Activated CD4-positive, alpha-beta T cell treated with anti-CD3 and anti-CD28 coated beads for 24 hours (primary cell): ENCODE results near the gene ABHD13.
"Not testable (repeated sequence)": the region's sequence is repeated elsewhere in the genome, so short reads cannot be mapped to it uniquely, and the experiment has no call there.

Experiments
- DNase-seq, 2 donors: peaks; one replicate each; pipeline ENCODE4 v3.0.0-alpha.2; 2020; ENCODE audit warnings: low read depth in 2 of 2

Gene ABHD13

GRCh38 chr13:108223687-108224503, 5.7 kb downstream of the ABHD13 start:
- no peak for DNase-seq

- no peak for DNase-seq
Measured at GRCh38 chr13:108225440-108225839, 7.2 kb downstream of the ABHD13 start.

- no peak for DNase-seq
Measured at GRCh38 chr13:108226184-108226583, 8.0 kb downstream of the ABHD13 start.

GRCh38 chr13:108227651-108228272, 9.6 kb downstream of the ABHD13 start:
- peak in 1 of 2 donors; percentile 40 for DNase-seq

- no peak for DNase-seq
Measured at GRCh38 chr13:108230377-108230776, 12.2 kb downstream of the ABHD13 start.

- no peak for DNase-seq
Measured at GRCh38 chr13:108249150-108249549, 31.0 kb downstream of the ABHD13 start.

DNA sequence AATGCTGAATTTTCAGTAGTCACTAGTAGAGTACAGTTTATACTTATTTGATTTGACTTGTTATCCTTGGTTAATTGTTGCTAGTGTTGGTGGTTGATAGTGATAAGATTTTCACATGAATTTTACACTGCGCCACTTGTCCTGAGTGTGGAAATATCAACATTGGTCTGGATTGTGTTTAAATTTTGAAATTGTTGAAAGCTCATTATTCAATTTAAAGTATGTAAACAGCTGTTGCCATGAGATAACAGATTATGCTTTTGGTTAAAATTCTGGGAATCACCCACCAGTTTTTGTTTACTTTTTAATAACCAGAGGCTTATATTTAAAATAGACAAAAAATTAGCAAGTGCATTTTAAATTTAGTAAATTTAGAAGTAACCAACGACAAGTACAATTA, 39.1 kb downstream of the ABHD13 start:
- DNase-seq, result no peak

GRCh38 chr13:108263621-108264355, 45.6 kb downstream of the ABHD13 start:
- DNase-seq, result no peak

DNA sequence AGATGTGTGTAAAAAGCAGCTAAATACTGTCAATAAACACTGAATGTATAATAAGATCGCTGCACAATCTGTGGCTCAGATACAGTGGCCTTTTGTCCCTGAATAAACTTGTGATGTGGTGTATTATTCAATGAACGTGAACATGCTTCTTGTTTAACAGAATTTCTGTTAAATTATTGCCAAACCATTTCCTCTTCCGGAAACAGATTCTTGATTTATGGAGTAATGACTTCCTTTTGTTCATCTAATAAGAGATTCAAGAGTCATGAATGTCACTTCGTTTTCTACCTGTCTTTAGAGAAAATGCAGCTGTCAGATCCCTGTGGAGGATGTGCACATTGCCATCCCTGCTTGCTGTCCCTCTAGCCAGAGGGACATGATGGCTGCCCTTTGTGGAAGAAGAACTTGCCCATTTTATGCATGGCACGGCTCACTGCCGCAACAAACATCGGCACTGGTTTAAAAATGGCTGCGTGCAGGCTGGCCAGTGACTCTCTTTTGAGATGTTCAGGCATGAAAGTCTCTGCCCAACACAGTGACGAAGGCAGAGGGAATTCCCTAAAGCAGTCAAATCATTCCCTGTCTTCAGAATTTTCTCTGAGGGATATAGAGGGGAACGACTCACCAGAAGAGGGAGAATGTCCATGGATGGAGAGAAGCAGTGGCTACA, 48.3 kb downstream of the ABHD13 start:
- DNase-seq, result no peak

DNA sequence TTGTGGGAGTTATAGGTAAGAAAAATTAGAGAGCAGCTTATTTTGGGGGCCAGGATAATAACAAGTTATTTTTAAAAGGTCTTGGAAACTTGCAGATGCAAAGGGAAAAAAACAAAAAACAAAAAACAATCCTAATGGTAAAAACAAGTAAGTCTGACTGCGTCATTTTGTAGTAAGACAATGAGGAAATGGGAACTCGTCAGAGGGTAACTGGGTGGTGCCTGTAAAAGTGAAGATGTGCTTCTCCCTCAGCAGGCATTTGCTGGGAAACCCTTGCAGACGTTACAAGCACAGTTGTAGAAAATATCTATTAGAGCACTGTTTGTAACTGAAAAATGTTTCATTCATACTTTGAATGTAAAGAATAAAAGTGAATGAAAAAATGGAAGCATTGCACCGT, 49.2 kb downstream of the ABHD13 start:
- no peak for DNase-seq

DNA sequence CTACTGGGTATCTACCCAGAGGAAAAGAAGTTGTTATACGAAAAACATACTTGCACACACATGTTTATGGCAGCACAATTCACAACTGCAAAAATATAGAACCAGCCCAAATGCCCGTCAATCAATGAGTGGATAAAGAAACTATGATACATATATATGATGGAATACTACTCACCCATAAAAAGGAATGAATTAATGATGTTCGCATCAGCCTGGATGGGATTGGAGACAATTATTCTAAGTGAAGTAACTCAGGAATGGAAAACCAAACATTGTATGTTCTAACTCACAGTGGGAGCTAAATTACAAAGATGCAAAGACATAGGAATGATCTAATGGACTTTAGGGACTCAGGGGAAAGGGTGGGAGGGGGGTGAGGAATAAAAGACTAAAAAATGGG, 49.7 kb downstream of the ABHD13 start:
- not testable (repeated sequence) for DNase-seq

DNA sequence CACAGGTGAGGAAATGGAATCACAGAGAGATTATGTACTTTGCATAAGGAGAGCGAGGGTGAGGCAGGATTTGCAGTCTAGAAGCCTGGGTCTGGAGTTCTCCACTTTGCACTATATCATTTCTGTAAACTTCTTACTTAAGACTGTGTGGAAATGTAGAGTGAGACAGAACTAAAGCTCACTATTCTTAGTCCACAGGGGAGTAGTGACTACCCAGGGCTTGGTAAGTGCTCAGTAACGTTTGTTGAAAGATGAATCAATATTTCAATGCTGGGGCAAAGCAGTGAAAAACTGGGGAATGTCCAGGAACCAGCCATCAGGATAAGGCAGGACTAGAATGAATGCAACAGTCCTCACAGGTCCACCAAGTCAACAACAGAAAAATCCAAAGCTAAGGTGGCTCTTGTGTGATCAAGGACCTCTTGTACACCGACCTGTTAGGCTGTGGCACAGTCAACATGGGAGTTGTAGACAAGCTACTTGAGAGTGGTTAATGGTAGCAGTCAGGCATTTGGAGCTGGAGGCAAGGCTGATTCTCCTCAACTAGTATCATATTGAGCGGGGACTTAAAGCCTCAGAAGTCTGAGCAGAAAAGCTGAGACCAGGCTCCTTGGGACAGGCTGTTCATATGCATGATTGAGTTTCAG, 50.4 kb downstream of the ABHD13 start:
- DNase-seq, result no peak

DNA sequence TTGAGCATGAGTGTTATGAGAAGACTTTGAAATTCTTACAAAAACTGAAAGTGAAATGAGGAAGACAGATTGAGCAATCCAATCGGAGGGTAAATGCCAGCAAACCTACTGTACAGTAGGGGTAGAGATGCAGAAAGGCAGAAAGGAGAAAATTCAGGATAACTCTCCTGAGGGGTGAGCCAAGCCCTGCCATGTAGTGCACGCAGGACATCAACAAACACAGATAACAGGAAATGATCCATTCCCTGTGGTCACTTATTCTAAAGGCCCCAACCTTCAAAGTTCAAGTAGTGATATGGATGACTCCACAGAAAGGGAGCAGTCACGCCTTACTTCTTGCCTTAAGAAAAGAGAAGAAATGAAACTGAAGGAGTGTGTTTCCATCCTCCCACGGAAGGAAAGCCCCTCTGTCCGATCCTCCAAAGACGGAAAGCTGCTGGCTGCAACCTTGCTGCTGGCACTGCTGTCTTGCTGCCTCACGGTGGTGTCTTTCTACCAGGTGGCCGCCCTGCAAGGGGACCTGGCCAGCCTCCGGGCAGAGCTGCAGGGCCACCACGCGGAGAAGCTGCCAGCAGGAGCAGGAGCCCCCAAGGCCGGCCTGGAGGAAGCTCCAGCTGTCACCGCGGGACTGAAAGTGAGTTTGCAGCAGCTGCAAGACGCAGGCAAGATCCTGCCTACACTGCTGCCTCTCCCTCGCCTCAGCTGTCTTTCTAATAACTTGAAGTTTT, 51.6 kb downstream of the ABHD13 start, which contains the start of gene TNFSF13B:
Gene TNFSF13B, plus strand, starts transcription at position 118 of the 728 bp plus-strand sequence. Its CDS starts 178 bp downstream, at position 296.
- DNase-seq, result peak; percentile 15 to 27

DNA sequence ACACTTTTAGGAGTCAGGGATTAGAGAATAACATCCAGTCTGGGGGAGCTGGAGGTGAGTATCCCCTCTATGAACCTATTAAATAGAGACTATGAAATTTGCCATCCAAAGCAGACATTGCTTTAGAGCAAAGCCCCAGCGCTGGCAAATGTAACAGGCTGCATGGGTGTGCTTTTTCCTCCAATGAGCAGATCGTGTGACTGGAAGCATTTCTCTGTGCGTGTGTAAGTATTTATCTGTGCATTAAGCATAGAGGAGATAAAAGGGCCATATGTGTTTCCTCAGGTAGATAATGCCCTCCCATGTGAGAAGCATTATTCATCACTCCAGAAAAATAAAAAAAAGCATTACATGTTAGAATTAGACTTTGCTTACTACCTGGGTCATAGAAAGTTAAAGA, 52.2 kb downstream of the ABHD13 start:
- no peak for DNase-seq

DNA sequence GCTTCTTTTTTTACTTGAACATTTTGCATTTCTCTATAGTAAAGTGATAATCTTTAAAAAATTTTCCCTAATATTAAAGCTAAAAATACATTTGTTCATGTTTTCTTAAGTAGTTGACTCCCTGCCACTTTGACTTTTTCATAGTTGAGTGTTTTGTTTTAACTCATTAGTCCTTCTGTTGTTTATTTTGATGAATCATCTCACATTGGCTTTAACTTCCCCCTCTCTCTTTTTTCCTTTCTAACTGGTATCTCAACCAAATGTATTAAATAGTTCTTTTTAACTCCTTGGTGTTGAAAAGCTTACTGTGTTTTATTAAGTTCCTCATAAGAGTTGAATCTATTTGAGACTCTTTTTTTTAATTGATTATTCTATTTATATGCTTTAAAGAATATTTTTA, 54.1 kb downstream of the ABHD13 start:
- no peak for DNase-seq

DNA sequence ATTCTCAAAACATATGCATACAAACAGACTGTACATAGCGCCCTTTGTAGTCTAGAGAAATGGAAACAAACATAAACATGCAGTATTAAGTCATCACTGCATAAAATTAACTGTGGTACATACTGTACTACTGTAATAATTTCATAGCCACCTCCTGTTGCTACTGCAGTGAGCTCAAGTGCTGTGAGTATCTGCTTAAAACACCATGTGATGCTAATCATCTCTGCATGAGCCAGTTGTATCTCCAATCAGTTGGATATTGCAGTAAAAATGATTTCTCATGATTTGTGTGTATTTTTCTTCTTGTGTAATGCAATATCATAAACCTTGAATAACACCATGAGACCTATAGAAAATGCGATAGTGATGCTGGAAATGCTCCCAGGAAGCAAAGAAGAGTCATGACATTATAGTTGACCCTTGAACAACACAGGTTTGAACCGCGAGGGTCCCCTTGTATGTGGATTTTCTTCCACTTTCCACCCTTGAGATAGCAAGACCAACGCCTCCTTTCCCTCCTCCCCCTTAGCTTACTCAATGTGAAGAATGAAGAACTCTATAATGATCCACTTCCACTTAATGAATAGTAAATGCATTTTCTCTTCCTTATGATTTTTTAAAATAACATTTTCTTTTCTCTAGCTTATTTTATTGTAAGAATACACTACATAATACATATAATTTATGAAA, 55.4 kb downstream of the ABHD13 start:
- no peak for DNase-seq

DNA sequence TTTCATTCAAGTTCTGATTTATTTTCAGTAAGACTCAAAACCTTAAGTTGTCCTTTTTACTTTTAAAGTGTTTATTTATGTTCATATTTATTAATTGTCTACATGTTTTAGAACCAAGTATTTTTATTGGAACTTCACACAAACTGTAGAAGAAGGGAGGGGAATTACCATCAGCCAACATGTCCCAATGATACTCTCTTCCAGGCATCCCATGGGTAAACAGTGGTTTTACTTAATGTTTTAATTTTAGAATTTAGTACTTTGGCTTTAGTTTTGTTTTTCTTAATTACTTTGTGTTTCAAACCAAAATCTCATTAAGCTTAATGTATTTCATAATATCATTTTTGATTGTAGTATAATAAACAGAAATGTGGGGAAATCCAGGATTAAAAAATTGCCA, 56.5 kb downstream of the ABHD13 start:
- DNase-seq, result no peak

- no peak for DNase-seq
Measured at GRCh38 chr13:108276060-108276459, 57.9 kb downstream of the ABHD13 start.

DNA sequence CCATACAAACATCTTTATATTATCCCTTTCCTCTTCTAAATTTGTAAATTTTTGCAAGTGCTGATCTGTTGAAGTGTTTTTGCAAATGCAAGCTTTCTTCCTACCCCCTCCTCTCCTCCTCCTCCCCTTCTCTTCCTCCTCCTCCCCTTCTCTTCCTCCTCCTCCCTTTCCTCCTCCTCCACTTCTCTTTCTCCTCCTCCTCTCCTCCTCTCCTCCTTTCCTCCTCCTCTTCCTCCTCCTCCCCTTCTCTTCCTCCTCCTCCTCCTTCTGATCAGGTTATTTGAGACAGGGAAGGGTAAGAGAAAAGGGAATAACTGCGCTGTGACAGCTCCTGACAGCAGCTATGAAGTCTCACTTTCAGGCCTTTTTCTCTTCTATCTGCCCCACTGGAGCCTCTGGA, 60.3 kb downstream of the ABHD13 start:
- no peak for DNase-seq

DNA sequence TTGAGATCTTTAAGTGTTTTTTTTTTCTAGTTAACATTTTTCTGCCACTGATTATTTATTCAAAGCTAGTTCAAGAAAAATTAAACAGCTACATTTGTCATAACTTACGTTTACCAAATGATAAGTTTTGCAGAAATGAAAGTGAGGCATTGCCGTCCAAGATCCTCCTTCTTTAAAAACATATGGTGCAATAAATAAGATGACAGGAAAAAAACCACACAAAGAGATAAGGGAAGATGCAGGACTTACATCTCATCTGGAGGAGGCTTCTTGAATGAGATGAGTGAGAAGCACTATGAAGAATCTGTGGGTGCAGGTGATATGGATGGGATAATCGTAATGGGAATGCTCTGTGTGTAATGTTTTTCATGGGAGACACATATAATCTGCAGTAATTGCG, 63.7 kb downstream of the ABHD13 start:
- DNase-seq, result no peak
